ENCODE results near the gene RNF145.

GRCh38 chr5:159161361-159162214 lies 47.8 kb downstream of the RNF145 start:
- no peak for TF ChIP-seq CTCF (IDR thresholded peaks at IDR 0.05)
- TF ChIP-seq POLR2A (IDR thresholded peaks at IDR 0.05) = no peak

All from prostate gland (tissue), 2 donors.